HepG2 (cell line): ENCODE measurements around the gene CD300LF. TPM values are rescaled to one million over a fixed set of nuclear protein-coding genes. Genes with fewer than 3 reads are reported as not detected.

Experiments
- ATAC-seq: fragments of 200-7000 bp; cut with Tn5 transposase; 3 replicates; pipeline ENCODE4 v1.9.1; 2020; ENCODE audit warnings: mild to moderate bottlenecking, moderate library complexity
- BruUV-seq: library from RNA; stranded (reverse); fragments of 400-500 nt; replicated peaks from 2 replicates; lab custom pipeline; 2021; lab: Mats Ljungman, UMichigan
- CTCF ChIA-PET: fragments of 300-600 bp; formaldehyde crosslinking; extraction: SDS; loops from one replicate; lab custom pipeline; 2021; ENCODE audit warnings: low total read pairs, inconsistent platforms, low intra/inter-chr PET ratio; lab: Yijun Ruan, JAX
- POLR2A ChIA-PET: fragments of 350-600 bp; sonication (Branson Sonifier 250); formaldehyde crosslinking; loops from one replicate; lab custom pipeline; 2020; ENCODE audit warnings: antibody characterized with exemption, inconsistent platforms; lab: Yijun Ruan, JAX
- DNase-seq: peaks from one replicate; pipeline ENCODE4 v3.0.0-alpha.2; 2015; ENCODE audit warnings: low spot score
- FAIRE-seq: peaks from 3 replicates; lab custom pipeline; 2011; peaks lifted over from hg19 to GRCh38; lab: Jason Lieb, UNC
- H2AFZ ChIP-seq: one replicate; pipeline ENCODE4 v1.6.1; 2011; ENCODE audit warnings: low read length, inconsistent platforms
- H3K27ac ChIP-seq: fragments of 300-600 bp; 3 replicates; pipeline ENCODE4 v1.8.0; 2011; ENCODE audit warnings: mixed run types, mild to moderate bottlenecking, mixed read lengths, low read length, inconsistent platforms; ENCODE audit not compliant: insufficient read depth; ENCODE audit errors: extremely low read length
- H3K27me3 ChIP-seq, 2 experiments: fragments of 200-600 bp in 1 of 2; 2 replicates in 1 of 2; 3 replicates in 1 of 2; pipeline versions ENCODE4 v1.6.0 to v1.8.0; 2011; ENCODE audit warnings: low read length in 2 of 2, mild to moderate bottlenecking in 2 of 2, moderate library complexity in 2 of 2, inconsistent platforms in 1 of 2; ENCODE audit not compliant: insufficient read depth in 2 of 2, control insufficient read depth in 1 of 2
- H3K36me3 ChIP-seq, 2 experiments: fragments of 200-600 bp in 1 of 2; replicated peaks in 1 of 2; 2 replicates in 1 of 2; 3 replicates in 1 of 2; pipeline versions ENCODE4 v1.5.1 to v1.8.0; 2011; ENCODE audit warnings: low read length in 2 of 2, inconsistent platforms in 1 of 2; ENCODE audit not compliant: insufficient read depth in 2 of 2, control insufficient read depth in 1 of 2
- H3K4me1 ChIP-seq: 2 replicates; pipeline ENCODE4 v1.5.1; 2012; ENCODE audit warnings: low read length, inconsistent platforms; ENCODE audit not compliant: insufficient read depth
- H3K4me2 ChIP-seq: 2 replicates; pipeline ENCODE4 v1.6.0; 2011; ENCODE audit warnings: low read depth, low read length, inconsistent platforms
- H3K4me3 ChIP-seq, 3 experiments: fragments of 200-600 bp in 1 of 3; sonication (generic), shearing (Covaris generic) in 1 of 3; replicated peaks in 1 of 3; 2 replicates each; pipeline ENCODE4 v1.5.1; 2011 to 2016; ENCODE audit warnings: low read length in 3 of 3, inconsistent platforms in 2 of 3, low read depth in 2 of 3, mild to moderate bottlenecking in 2 of 3, control low read depth in 1 of 3, mixed read lengths in 1 of 3; ENCODE audit not compliant: insufficient read depth in 1 of 3
- H3K79me2 ChIP-seq: one replicate; pipeline ENCODE4 v1.6.1; 2011; ENCODE audit warnings: low read length, inconsistent platforms; ENCODE audit not compliant: insufficient read depth
- H3K9ac ChIP-seq: 2 replicates; pipeline ENCODE4 v1.6.0; 2011; ENCODE audit warnings: mild to moderate bottlenecking, low read depth, low read length, inconsistent platforms; ENCODE audit not compliant: insufficient read depth
- H3K9me3 ChIP-seq: 2 replicates; pipeline ENCODE4 v1.5.1; 2012; ENCODE audit warnings: mild to moderate bottlenecking, low read length
- H4K20me1 ChIP-seq: 2 replicates; pipeline ENCODE4 v1.6.0; 2011; ENCODE audit warnings: inconsistent platforms, mild to moderate bottlenecking, low read length, moderate library complexity; ENCODE audit not compliant: insufficient read depth
- CHD4 ChIP-seq: fragments of 200-600 bp; sonication (generic); IDR thresholded peaks from 2 replicates; pipeline ENCODE4 v1.7.0; 2017; ENCODE audit warnings: mild to moderate bottlenecking, low read length, borderline replicate concordance
- FUBP1 ChIP-seq: sonication (generic); formaldehyde crosslinking; IDR thresholded peaks from 2 replicates; pipeline ENCODE4 v1.5.1; 2020; ENCODE audit warnings: missing genetic modification reagents, mild to moderate bottlenecking, borderline replicate concordance
- GATAD2A ChIP-seq: IDR thresholded peaks from 2 replicates; pipeline ENCODE4 v1.6.1; 2016
- GZF1 ChIP-seq: sonication (generic); formaldehyde crosslinking; IDR thresholded peaks from 2 replicates; pipeline ENCODE4 v1.5.1; 2020; ENCODE audit warnings: mild to moderate bottlenecking, missing genetic modification reagents
- NFIC ChIP-seq: IDR thresholded peaks from 2 replicates; pipeline ENCODE4 v1.6.1; 2012; ENCODE audit warnings: mild to moderate bottlenecking, low read length, inconsistent platforms
- NR2F2 ChIP-seq: IDR thresholded peaks from 2 replicates; pipeline ENCODE4 v1.6.1; 2012; ENCODE audit warnings: low read depth, inconsistent platforms, borderline replicate concordance
- NR2F6 ChIP-seq, 2 experiments: IDR thresholded peaks; 2 replicates each; pipeline ENCODE4 v1.6.1; 2016; ENCODE audit warnings: antibody characterized with exemption in 1 of 2, mild to moderate bottlenecking in 1 of 2
- RARA ChIP-seq: IDR thresholded peaks from 2 replicates; pipeline ENCODE4 v1.6.1; 2016; ENCODE audit warnings: missing genetic modification reagents, missing compliant biosample characterization
- SP4 ChIP-seq: sonication (generic); formaldehyde crosslinking; IDR thresholded peaks from 2 replicates; pipeline ENCODE4 v1.8.1; 2023; ENCODE audit warnings: mild to moderate bottlenecking, missing genetic modification reagents
- TFDP1 ChIP-seq: IDR thresholded peaks from 2 replicates; pipeline ENCODE4 v1.6.1; 2016; ENCODE audit warnings: missing compliant biosample characterization, missing genetic modification reagents, borderline replicate concordance
- ZNF326 ChIP-seq: sonication (generic); formaldehyde crosslinking; IDR thresholded peaks from 2 replicates; pipeline ENCODE4 v1.4.0; 2020; ENCODE audit warnings: missing genetic modification reagents, borderline replicate concordance
- ZNF329 ChIP-seq: sonication (generic); formaldehyde crosslinking; IDR thresholded peaks from 2 replicates; pipeline ENCODE4 v1.9.0; 2021; ENCODE audit warnings: low read depth, mild to moderate bottlenecking, missing genetic modification reagents
- ZNF549 ChIP-seq: sonication (generic); formaldehyde crosslinking; IDR thresholded peaks from 2 replicates; pipeline ENCODE4 v1.5.0; 2020; ENCODE audit warnings: missing genetic modification reagents
- ZNF670 ChIP-seq: sonication (generic); formaldehyde crosslinking; IDR thresholded peaks from 2 replicates; pipeline ENCODE4 v1.8.0; 2022; ENCODE audit warnings: mild to moderate bottlenecking, missing genetic modification reagents, borderline replicate concordance
- WGBS: methylation state at CpG from one replicate; pipeline ENCODE4 v1.1.6; 2017; ENCODE audit warnings: low lambda C conversion rate; 5-methylcytosine and 5-hydroxymethylcytosine counted together
- in situ Hi-C: cut with HindIII; loops from 2 replicates; pipeline ENCODE4 v1.10.0; 2017; ENCODE audit warnings: low pct_unique_long_range_greater_than_20kb; ENCODE audit not compliant: extremely low pct_ligation_motif_present
- intact Hi-C: fragments of 100-400 bp; cut with micrococcal nuclease; formaldehyde crosslinking; loops from one replicate; pipeline ENCODE4 v1.10.0; 2022; ENCODE audit not compliant: unreplicated experiment
- polyA plus RNA-seq, 8 experiments: library from polyadenylated mRNA; depleted of rRNA in 3 of 8; stranded (reverse) in 7 of 8; unstranded in 1 of 8; fragments of >200 nt; fragmentation: Illumina TruSeq in 4 of 8; extraction: Trizol in 4 of 8; gene quantifications; 2 replicates each; pipeline versions ENCODE4 v1.2.1 to v1.2.3, GENCODE V29; 2011 to 2016; ENCODE audit warnings: low read depth in 4 of 8, missing spikeins in 1 of 8, mixed read lengths in 1 of 8; ENCODE audit not compliant: insufficient read depth in 1 of 8
- total RNA-seq, 5 experiments: library from RNA; depleted of rRNA; stranded (reverse); fragments of >200 nt; fragmentation: Illumina TruSeq; extraction: Trizol; gene quantifications; 2 replicates each; pipeline ENCODE4 v1.2.3, GENCODE V29; 2016; ENCODE audit warnings: low read depth in 1 of 5
- TF ChIP-seq, protein P1 (sequence below): IDR thresholded peaks from 2 replicates; pipeline ENCODE4 v1.6.1; 2012; ENCODE audit warnings: low read depth, low read length, improper control_type of control experiment
- TF ChIP-seq, protein P2 (sequence below): sonication (generic); formaldehyde crosslinking; conservative IDR thresholded peaks from 2 replicates; pipeline ENCODE4 v1.4.0; 2020; ENCODE audit warnings: mild to moderate bottlenecking, missing genetic modification reagents, moderate library complexity

CD300LF gene
- total and polyA plus RNA-seq, 2 of the 13 experiments (the other 11 are each of a cell fraction or from before 2014, with no cell fraction given) = not detected

DNA sequence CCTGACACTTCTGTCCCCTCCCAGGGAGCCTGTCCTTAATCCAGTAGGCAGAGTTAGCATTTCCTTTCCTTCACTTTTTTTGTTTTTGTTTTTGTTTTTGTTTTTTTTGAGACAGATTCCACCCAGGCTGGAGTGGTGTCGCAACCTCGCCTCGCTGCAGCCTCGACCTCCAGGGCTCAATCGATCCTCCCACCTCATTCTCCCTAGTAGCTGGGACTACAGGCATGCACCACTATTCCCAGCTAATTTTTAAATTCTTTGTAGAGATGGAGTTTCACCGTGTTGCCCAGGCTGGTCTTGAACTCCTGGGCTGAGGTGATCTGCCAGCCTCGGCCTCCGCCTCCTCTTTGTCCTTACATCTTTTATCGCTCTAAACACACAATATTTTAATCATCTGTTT, 39.7 kb upstream of the CD300LF start:
- H3K27me3 ChIP-seq = no peaks in the 10 kb centered on the region; a peak in 1 of 5 replicates
- ChIA-PET POLR2A (interaction anchor here (0.8 to 21.5 kb wide), 4 partner anchors 16 to 260 kb away, joined by 4 to 1459 read pairs (median 113); partner anchors contain the start of genes FDXR, MRPL58, NAT9 and RAB37), CTCF (interaction anchor here (9.0 kb wide), 1 partner anchor 20 kb away, joined by 219 read pairs; the partner anchor contains the start of gene NAT9)
- WGBS = 39% methylated on average over 9 of the region's 9 CpGs
- no peak for DNase-seq
- H3K79me2 ChIP-seq = peaks cover 88% of the 10 kb centered on the region
- no peaks in the 10 kb centered on the region for H3K9me3 ChIP-seq
- no TSS peak for BruUV-seq
- no peak overlapping the region for H2AFZ ChIP-seq
- in situ Hi-C loops (loop anchor here (10.0 kb wide), 1 partner anchor 318 kb away; the partner anchor contains the start of gene GPRC5C), intact Hi-C loops (no loop called here)
- no peak for ATAC-seq
- H3K9ac ChIP-seq = peak overlapping the region; percentile 78
- peaks cover 11 to 40% of the 10 kb centered on the region in 2 experiments for H3K36me3 ChIP-seq
- H3K4me2 ChIP-seq = peak overlapping the region; percentile 96
- FAIRE-seq = no peak
- peaks cover 74% of the 10 kb centered on the region for H3K4me1 ChIP-seq
- H3K27ac ChIP-seq = peak overlapping the region; percentile 96
- H3K4me3 ChIP-seq = peak overlapping the region in 1 of 3 experiments; percentile 99; a peak in 2 of 6 replicates
- peaks cover 41% of the 10 kb centered on the region for H4K20me1 ChIP-seq
- no peak for TF ChIP-seq ZNF326 (CRISPR knock-in tag)
- TF ChIP-seq ZNF549 (CRISPR knock-in tag) = no peak
- TF ChIP-seq CHD4 = 0 out of 2 replicates have a peak, but pooled peaks have one; percentile 69
- TF ChIP-seq GZF1 = peak; percentile 96
- TF ChIP-seq NFIC = 0 out of 2 replicates have a peak, but pooled peaks have one; percentile 54
- TF ChIP-seq RARA = peak; percentile 44; the same call in 1 of the 2 replicates
- TF ChIP-seq TFDP1 (CRISPR knock-in tag) = no peak
- TF ChIP-seq NR2F2 = peak; percentile 11; the same call in 1 of the 2 replicates
- TF ChIP-seq ZNF329 = no peak
- 0 out of 2 replicates have a peak, but pooled peaks have one; percentile 31 for TF ChIP-seq SP4 (CRISPR knock-in tag)
- TF ChIP-seq, protein P1, sequence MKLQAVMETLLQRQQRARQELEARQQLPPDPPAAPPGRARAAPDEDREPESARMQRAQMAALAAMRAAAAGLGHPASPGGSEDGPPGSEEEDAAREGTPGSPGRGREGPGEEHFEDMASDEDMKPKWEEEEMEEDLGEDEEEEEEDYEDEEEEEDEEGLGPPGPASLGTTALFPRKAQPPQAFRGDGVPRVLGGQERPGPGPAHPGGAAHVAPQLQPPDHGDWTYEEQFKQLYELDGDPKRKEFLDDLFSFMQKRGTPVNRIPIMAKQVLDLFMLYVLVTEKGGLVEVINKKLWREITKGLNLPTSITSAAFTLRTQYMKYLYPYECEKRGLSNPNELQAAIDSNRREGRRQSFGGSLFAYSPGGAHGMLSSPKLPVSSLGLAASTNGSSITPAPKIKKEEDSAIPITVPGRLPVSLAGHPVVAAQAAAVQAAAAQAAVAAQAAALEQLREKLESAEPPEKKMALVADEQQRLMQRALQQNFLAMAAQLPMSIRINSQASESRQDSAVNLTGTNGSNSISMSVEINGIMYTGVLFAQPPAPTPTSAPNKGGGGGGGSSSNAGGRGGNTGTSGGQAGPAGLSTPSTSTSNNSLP = peak; percentile 38; the same call in 1 of the 2 replicates
- TF ChIP-seq GATAD2A = peak; percentile 25; the same call in 1 of the 2 replicates
- TF ChIP-seq, protein P2, sequence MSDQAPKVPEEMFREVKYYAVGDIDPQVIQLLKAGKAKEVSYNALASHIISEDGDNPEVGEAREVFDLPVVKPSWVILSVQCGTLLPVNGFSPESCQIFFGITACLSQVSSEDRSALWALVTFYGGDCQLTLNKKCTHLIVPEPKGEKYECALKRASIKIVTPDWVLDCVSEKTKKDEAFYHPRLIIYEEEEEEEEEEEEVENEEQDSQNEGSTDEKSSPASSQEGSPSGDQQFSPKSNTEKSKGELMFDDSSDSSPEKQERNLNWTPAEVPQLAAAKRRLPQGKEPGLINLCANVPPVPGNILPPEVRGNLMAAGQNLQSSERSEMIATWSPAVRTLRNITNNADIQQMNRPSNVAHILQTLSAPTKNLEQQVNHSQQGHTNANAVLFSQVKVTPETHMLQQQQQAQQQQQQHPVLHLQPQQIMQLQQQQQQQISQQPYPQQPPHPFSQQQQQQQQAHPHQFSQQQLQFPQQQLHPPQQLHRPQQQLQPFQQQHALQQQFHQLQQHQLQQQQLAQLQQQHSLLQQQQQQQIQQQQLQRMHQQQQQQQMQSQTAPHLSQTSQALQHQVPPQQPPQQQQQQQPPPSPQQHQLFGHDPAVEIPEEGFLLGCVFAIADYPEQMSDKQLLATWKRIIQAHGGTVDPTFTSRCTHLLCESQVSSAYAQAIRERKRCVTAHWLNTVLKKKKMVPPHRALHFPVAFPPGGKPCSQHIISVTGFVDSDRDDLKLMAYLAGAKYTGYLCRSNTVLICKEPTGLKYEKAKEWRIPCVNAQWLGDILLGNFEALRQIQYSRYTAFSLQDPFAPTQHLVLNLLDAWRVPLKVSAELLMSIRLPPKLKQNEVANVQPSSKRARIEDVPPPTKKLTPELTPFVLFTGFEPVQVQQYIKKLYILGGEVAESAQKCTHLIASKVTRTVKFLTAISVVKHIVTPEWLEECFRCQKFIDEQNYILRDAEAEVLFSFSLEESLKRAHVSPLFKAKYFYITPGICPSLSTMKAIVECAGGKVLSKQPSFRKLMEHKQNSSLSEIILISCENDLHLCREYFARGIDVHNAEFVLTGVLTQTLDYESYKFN (CRISPR knock-in tag) = peak; percentile 58; the same call in 1 of the 2 replicates
- 0 out of 2 replicates have a peak, but pooled peaks have one; percentile 71 for TF ChIP-seq ZNF670
- no peak for TF ChIP-seq FUBP1 (CRISPR knock-in tag)
- no peak for TF ChIP-seq NR2F6 (IDR thresholded peaks at IDR 0.05)
- TF ChIP-seq NR2F6 (CRISPR knock-in tag; IDR thresholded peaks at IDR 0.05) = 0 out of 2 replicates have a peak, but pooled peaks have one; percentile 19
